Measurements from ENCODE around the gene TRIO. TPM values are rescaled to one million over a fixed set of nuclear protein-coding genes. Genes with fewer than 3 reads are reported as not detected.
"Not testable (repeated sequence)": the region's sequence is repeated elsewhere in the genome, so short reads cannot be mapped to it uniquely, and the experiment has no call there.

Gene TRIO
- total RNA-seq, 2 experiments from 2014 or later: 3.7 to 4.2 TPM

DNA sequence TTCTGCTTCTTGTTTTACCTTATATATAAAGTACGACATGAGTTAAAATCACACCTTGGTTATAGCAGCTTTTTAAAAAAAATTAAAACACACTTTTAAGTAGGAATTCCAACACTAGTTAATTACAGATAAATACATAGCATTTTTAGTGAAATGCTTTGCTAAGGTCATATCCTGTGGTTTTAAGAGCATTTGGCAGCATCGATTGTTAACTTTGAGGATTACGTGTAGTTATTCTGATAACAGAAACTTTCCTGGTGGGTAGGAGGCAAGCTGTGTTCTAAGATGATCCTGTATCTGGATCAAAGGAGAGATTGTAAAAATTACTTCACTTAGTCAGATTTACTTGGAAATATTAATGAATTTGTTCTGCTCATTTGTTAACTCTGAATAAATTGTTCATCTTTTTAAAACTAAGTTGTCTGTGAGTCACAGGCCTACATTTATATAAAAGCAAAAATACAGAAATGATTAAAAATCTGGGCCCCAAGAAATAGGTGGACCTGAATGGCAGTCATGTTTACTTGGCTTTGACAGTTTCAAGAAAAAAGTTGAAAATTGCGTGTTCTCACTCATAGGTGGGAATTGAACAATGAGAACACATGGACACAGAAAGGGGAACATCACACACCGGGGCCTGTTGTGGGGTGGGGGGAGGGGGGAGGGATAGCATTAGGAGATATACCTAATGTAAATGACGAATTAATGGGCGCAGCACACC lies 58.3 kb downstream of the TRIO start:
- ChIA-PET POLR2A (no interaction called here), CTCF (no interaction called here)

DNA sequence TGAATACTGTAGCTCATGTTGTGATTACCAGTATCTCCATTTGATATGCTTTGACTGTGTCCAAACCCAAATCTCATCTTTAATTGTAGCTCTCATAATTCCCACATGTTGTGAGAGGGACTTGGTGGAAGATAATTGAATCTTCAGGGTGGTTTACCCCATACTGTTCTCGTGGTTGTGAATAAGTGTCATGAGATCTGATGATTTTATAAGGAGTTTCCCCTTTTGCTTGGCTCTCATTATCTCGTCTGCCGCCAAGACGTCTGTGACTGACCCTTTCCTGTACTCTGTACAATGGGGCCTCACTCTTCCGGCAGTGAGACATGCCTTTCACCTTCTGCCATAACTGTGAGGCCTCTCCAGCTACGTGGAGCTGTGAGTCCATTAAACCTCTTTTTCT lies 59.3 kb downstream of the TRIO start:
- POLR2A ChIA-PET: no interaction called here
- CTCF ChIA-PET: no interaction called here

DNA sequence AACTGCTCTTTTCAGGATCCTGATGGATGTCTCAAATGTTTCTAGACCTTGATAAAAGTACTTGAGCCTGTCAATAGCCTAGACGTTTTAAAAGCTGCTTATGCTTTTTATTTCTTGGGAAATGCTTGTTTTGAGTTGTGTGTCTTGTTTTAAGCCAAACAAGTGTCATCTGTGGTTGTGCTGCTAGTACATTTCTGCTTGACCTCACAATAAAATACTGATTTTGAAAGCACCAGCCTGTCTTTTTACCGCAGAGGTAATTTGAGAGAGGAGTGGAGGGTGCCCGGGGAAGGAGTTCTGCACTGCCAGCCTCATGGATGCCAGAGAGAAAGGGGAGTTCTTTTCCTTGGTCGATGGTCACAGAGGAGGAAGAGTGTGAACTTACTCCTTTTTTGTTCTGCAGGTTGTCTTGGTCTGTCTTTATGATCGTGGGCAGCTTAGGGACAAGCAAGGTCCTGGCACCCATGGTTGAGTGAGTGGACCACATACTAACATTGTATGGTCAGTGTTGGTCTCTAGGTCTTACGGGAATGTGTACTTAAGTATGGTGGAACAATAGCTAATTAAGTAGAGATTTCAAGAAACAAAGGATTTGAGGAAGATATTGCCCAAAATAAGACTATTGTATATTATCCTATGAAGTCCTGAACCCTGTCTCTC lies 61.0 kb downstream of the TRIO start:
- ChIA-PET CTCF (no interaction called here), POLR2A (no interaction called here)

DNA sequence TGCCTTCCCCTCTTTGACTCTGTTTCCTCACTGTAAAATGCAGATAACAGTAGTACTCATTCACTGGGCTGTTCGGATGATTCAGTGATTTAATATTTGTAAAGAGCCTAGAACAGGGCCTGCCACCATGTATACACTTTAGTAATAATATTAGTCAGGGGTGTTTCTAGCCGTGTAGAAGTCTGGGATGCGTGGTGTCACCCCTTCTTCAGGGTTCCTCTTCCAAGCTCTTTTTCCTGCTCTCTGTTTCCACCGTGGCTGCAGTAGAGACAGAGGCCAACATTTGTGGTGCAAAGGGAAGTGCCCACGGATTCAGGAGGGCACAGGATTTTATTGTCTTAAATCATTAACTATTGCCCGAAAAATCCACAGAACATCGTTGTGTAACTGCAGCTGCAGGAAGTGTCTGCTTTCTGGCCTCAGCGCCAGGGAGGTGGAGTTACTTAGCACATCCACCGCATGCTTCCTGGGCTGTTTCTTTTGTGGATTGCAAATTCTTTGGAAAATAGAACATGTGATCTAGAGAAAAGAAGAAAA lies 61.7 kb downstream of the TRIO start:
- POLR2A ChIA-PET: no interaction called here
- CTCF ChIA-PET: no interaction called here

DNA sequence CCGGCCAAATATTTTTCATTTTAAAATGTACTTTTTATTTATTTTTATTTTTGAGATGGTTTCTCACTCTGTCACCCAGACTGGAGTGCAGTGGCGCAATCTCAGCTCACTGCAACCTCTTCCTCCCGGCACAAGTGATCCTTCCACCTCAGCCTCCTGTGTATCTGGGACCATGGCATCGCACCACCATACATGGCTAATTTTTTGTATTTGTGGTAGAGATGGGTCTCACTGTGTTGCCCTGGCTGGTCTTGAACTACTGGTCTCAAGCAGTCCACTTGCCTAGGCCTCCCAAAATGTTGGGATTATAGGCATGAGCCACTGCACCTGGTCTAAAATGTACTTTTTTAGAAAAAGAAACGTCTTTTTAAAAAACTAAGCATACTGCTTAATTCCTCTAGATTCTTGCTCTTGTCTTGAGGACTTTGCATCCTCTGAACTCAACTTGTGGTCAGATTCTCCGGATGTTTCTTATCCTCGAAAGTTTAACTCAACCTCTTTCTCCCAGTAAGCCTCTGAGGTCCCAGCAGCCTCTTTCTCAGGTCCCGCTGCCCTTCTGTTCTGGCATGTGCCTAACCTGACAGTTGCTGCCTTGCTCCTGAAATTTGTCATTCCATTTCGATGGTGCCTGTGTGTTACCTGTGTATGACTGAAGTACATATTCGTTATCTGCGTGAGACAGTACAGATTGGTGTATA lies 63.0 kb downstream of the TRIO start:
- ChIA-PET POLR2A (no interaction called here), CTCF (no interaction called here)

DNA sequence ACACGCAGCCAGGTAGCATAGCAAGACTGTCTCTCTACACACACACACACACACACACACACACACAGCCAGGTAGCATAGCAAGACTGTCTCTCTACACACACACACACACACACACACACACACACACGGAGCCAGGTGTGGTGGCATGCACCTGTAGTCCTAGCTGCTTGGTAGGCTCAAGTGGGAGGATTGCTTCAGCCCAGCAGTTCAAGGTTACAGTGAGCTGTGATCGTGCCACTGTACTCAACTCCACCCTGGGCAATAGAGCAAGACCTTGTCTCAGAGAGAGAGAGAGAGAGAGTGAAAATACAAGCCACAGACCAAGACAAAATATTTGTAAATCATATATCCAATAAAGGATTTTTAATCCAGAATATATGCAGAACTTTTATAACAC lies 64.3 kb downstream of the TRIO start:
- POLR2A ChIA-PET: not testable (repeated sequence)

DNA sequence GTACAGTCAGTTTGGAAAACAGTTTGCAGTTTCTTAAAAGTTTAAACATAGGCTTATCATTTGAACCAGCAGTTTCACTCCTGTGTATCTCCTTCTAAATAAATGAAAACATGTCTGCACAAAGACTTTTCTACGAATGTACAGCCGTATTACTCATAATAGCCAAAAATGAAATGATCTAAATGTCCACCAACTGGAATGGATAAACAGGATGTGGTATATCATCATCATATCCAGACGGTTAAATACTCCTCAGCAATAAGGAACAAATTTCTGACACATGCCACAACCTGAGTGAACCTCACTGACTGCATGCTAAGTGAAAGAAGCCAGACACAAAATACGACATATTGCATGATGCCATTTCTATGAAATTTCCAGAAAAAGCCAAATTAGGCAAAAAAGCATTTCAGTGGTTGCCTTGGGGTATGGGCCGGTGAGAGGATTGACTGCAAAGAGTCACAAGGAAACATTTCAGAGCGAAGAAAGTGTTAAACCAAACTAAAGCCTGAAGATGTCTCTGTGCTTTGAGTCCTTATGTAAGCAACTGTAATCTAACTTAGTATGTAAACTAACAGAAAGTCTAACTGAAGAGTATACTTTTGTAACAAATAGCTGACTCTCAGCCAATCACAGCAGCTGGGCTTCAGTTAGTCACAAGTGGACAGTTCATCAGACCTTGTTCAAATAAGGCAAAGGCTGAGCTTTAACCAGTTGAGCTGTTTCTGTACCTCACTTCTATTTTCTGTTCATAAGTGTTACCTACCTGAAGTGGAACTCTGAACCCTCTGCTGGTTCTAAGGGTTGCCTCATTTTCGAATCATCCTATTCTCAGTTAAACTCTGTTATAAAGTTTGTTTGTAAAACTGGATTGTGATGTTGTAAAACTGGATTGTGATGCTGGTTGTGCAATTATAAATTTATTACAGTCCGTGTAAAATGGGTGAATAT lies 65.2 kb downstream of the TRIO start:
- POLR2A ChIA-PET: no interaction called here
- CTCF ChIA-PET: no interaction called here

More for the DNA sequence above, 64.3 kb downstream of the TRIO start:
- CTCF ChIA-PET: not testable (repeated sequence)

DNA sequence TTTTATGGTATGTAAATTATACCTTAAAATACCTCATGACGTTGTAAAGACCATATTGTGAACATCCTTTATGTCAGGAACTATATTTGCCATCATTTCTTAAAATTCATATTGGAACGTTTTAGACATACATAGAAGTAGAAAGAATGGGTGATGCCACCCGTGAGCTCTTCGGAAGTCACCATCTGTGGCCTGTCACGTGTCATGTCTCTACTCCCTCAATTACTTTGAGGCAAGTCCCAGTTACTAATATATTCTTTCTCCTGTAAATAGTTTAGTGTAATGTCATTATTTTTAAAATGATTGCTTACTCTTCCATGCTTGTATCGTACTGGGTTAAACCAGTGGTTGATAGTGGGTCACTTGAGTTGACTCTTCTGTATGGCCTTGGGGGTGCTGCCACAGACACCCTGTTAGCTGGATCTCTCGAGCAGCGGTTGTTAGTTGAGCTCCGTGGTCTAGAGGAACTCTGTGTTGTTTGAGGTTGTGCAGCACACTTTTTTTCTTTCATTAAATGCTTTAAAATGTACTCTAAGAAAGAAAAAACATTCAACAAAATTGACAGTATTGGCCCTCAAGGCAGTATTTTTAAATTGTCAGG lies 66.2 kb downstream of the TRIO start:
- POLR2A ChIA-PET: no interaction called here
- CTCF ChIA-PET: no interaction called here

DNA sequence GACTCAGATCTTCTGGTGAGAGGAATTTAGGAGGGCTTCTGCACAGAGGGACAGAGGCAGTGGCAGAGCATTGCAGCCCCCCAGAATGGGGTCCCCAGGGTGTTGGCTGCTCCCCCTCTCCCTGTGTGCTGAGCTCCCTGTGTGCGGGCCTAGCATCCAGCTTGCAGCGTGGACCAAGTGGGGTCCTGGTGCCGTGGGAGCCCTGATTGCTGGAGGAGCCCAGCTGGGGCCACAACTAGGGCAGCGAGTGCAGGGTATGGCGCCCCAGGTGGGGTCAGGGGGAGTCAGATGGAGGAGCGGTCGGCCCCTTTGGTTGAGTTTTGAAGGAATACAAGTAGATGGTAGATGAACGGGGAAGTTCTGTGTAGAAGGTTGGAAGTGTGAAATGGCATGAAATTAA lies 66.7 kb downstream of the TRIO start:
- CTCF ChIA-PET: no interaction called here
- POLR2A ChIA-PET: no interaction called here

DNA sequence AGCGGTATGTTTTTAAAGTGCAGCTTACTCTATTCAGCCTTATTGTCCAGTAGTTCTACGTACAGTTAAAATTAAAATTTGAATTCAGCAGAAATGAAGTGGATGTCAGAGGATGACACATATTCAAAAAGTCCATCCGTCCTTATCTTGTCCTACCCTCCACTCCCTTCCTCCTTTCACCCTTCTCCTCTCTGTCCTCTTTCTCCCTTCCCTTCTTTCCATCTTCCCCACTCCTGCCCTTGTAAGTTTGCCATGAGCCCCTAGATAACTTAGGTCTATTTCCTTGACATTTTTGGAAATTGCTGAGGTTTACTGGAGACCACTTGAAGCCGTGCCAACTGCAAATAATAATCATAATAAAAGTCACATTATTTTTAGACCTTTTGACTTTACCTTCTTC lies 67.6 kb downstream of the TRIO start:
- POLR2A ChIA-PET: no interaction called here
- CTCF ChIA-PET: no interaction called here

DNA sequence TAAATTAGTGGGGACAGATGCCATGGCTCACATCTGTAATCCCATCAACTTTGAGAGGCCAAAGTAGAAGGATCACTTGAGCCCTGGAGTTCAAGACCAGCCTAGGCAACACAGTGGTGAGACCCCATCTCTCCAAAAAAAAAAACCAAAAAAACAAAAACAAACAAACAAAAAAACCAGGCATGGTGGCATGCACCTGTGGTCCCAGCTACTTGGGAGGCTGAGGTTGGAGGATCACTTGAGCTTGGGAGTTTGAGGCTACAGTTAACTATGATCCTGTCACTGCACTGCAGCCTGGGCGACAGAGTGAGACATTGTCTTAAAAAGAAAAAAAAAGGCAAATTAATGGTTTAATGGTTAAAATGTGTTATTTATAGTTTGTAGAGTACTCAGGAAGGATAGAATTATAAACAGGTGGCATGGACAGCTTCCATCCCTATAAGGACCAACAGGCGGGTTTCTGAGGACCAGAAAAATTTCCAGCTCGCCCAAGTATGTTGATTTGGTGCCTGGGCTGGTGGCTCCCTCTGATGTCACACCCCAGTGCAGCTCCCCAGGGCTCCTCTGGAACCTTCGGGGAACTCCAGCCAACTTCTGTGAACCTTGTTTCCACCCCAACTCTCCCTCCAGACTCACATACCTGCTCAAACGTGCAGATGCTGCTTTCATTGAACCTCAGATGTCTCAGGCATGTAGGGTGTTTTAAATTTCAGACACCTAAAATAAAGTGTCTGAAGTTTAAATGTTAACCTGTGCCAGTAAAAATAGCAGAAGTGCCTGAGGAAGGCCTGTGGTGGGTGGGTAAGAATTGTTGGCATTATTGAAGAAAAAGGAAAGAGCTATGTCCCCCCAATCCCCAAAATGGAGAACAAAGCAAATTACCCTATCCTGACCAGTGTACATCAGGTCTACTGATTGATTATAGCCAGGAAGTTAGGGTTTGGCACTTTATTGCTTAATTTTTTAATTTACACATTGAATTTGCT lies 69.0 kb downstream of the TRIO start:
- POLR2A ChIA-PET: no interaction called here

DNA sequence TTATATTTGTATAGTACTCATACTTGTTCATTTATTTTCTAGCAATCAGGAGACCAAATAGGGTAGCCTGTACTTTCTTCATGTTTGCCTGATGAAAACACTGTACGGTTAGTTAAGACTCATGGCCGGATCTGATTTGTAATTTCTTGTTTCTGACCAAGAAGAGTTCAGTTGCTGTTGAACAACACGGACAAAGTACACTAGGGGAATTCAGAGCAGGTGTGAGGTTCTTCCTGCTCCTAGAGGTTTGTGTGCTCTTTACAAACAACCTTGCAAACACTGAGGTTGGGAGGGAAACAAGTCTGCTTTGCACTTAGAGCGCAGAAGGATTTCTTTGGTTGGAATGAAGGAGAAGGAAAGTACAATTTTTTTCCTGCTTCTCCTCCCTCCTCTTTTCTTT lies 69.7 kb downstream of the TRIO start:
- POLR2A ChIA-PET: no interaction called here

More for the DNA sequence above, 69.0 kb downstream of the TRIO start:
- CTCF ChIA-PET: no interaction called here

DNA sequence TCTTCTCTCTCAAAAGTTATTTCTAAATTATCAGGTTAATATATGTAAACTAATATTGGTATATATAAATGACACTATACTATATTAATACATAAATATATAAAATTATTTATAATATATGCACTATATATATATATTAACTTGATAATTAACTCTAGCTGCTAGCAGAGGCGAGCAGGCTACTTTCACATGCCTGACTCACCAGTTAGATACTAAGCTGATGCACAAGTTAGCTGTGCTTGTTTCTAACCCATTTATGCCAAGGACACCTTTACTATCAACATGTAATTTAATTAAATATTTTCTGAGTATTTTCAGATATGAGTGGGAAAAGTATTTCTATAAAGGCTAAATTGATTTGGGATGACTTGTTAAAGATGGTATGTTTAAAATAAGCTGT lies 70.1 kb downstream of the TRIO start:
- CTCF ChIA-PET: no interaction called here

More for the DNA sequence above, 69.7 kb downstream of the TRIO start:
- CTCF ChIA-PET: no interaction called here

DNA sequence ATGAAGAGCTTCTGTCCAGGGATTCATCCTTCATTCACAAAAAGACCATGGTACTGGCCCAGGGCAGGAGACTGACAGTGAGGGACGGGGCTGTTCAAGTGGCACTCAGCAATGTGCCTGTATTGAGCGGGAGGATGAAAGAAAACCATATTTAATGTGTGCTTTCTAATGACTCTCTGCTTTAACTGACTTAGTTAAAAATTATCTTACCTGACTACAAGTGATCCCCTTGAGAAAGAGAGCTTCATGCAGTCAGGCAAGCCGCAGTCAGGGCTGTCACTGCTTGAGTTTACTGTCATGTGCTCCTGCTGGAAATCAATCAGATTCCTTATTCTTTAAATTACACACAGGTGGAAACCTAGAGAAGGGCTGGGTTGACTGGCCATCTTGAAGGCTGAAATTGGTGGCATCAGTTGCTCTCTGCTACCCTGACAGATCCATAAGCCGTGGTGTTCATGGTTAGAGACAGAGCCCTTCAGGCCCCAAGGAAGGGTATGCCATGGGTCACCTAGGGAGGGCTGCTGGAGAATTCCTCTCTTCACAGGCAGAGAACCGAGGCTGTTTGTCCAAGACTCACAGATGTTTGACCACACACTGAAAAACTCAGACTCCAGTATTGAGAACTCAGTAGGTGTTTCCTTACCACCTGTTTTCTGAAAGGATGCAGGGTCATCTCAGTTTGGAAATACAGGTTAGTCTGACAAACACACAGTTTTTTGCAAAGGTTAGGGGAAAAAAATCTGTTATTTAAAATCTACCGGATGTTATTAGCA lies 70.9 kb downstream of the TRIO start:
- CTCF ChIA-PET: no interaction called here
- POLR2A ChIA-PET: no interaction called here

More for the DNA sequence above, 70.1 kb downstream of the TRIO start:
- POLR2A ChIA-PET: no interaction called here

DNA sequence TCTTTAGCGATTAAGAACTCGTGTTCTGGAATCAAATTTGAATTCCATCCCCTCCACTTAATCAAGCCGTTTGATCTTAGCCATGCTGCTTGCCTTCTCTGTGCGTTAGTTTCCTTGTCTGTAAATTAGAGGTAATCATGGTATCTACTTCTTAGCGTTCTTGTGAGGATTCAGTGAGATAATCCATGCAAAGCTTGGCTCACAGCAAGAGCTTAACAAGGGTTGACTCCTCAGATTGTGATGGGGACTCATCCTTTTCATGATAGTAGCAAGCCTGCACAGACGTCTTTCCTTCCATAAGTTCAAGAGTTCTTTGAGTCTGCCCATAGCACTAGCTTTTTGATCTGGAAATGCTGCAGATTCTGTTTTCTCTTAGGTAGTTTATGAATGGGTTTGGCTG lies 72.8 kb downstream of the TRIO start:
- CTCF ChIA-PET: no interaction called here
- POLR2A ChIA-PET: no interaction called here

DNA sequence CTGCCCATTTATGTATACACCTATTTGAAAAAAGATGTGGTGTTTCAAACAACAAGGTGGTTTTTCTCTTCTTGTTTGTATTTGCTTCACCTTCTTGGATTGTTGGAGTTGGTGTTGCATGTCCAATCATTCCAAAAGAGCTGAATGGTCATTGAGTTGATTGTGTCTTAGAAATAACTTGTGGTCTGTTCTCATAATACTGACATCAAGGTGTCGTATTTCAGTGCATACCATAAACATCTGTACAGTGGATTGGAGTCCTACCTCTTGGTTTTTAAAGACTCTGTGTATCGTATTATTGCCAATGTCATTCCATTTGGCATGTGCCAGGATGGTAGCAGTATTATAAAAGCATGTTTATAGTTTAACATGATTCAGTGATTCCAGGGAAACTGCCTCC lies 73.2 kb downstream of the TRIO start:
- CTCF ChIA-PET: no interaction called here
- POLR2A ChIA-PET: no interaction called here

DNA sequence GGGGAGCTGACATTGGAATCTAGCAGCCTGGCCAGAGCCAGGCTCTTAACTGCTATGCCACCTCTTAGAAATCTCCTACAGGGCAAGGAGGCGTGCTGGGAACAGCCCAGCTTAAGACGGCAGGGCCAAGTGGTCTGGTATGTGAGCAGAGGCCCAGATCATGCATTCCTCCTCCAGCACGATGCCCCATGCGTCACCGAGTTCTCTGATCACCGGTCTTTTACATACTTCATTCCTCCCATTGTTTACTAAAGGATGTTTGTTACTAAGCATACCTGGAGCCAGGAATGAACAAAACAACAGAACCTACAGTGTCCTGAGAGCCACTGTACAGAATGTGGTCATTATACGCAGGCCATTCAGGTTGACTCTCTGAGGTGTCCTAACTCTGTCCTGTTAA lies 73.8 kb downstream of the TRIO start:
- POLR2A ChIA-PET: no interaction called here
- CTCF ChIA-PET: no interaction called here

DNA sequence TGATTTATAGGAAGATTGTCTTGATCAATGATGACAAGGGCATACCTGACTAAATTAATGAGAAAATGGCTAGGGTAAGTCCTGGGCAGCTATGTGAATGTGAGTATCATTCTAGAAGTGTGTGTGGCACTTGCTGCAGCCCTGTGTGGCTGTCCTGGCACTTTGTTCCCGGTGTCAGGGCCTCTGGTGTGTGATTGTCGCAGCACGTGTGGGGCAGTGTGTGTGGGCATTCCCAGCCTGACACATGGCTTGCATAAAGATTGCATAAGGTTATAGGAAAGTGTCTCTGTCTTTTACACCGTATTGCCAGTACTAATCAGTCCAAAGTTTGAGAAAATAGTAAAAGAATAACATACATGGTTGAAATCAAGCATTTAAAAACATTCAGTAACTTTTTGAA lies 74.4 kb downstream of the TRIO start:
- CTCF ChIA-PET: no interaction called here
- POLR2A ChIA-PET: no interaction called here
